T1000 (cell line): ENCODE data around the gene UPK2.
A peak's percentile ranks its signal among the peaks of the same experiment; 100 is the strongest.

Source experiments
- DNase-seq: peaks from one replicate; lab custom pipeline; 2025; ENCODE audit warnings: mixed read lengths; lab: John Stamatoyannopoulos, UW

UPK2 gene

DNA sequence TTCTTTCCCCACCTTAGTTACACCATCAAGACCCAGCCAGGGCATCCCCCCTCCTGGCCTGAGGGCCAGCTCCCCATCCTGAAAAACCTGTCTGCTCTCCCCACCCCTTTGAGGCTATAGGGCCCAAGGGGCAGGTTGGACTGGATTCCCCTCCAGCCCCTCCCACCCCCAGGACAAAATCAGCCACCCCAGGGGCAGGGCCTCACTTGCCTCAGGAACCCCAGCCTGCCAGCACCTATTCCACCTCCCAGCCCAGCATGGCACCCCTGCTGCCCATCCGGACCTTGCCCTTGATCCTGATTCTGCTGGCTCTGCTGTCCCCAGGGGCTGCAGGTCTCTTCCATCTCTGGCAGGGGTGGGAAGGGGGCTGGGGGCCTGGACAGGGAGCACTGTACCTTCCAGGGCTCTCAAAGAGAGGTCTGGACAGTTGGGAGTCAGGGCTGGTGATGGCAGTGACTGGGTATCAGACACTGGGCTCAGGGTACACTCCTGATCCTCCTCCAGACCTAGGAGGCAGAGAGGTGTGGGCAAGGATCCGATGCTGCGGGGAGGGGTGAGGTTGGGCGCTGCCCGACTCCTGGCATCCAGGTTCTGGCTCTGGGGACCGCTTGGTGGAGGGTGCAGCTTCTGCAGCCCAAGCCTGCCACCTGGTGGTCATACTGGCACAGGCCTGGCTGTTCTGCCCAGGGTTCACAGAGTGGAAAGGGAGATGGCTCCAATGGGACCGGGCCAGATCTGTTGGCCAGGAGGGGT is at the start of gene UPK2:
Gene UPK2, plus strand, starts transcription at position 205 of the 753 bp plus-strand sequence. Its CDS starts 53 bp downstream, at position 258.
- peak; percentile 69 for DNase-seq

DNA sequence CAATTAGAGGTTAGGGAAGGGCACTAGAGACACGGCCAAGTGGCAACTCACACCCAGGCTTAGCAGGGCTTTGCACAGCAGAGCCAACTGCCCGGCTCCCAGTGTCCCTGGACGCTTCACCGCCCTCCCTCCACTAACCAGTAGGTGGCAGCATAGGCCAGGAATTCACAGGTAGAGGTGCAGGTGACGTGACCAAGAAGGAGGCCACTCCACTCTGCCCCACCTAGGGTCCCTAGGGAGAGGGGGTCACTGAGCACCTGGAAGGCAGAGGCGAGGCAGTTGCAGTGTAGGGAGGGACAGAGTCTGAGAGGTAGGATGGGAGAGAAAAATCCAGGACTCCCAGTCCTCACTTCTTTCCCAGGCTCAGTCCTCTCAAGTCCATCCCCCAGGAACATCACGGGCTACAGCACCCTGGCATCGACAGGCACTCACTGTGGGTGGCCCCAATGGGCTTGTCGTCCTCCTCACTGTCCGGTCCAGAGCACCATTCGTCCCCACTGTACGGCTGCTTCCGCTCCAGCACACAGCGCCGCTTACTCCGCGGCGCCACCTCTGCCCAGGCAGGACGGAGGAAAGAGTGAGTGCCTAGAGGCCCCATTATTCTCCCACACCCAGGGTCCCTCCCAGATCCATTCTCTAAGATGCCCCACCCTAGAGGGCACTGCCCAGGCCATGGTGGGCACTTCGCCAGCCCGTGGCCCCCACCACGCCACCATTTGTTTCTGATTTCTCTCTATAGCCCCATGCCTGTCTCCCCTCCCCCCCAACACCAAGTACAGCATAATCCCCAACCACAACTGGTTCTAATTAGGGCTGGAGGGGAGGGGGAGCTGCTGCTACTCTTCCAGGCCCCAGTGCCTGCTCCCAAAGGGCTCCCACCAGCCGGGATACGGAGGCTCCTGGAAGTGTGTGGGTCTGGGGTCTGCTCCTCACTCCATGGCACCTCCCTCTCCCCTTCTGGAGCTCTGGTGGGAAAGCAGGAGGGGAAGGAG is 48.8 kb upstream of the UPK2 start:
- peak; percentile 43 for DNase-seq

DNA sequence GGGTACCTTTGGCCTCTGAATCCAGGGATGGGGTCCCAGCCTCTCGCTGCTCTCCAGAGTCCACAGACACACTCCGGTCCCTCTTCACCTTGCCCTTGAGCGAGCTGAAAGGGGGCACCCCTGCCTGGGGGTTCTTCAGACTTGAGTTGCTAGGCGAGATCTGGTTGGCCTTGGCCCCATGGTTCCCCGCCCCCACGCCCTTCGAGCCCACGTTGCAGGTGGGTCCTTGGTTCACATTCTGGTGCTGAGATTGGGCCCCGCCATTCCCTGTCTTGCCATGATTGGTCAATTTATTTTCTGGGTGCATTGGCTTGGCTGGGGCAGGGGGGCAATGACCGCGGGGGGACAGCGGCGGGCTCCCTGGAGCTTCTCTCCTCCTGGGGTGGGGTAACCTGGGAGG is 47.8 kb upstream of the UPK2 start:
- DNase-seq, result no peak

DNA sequence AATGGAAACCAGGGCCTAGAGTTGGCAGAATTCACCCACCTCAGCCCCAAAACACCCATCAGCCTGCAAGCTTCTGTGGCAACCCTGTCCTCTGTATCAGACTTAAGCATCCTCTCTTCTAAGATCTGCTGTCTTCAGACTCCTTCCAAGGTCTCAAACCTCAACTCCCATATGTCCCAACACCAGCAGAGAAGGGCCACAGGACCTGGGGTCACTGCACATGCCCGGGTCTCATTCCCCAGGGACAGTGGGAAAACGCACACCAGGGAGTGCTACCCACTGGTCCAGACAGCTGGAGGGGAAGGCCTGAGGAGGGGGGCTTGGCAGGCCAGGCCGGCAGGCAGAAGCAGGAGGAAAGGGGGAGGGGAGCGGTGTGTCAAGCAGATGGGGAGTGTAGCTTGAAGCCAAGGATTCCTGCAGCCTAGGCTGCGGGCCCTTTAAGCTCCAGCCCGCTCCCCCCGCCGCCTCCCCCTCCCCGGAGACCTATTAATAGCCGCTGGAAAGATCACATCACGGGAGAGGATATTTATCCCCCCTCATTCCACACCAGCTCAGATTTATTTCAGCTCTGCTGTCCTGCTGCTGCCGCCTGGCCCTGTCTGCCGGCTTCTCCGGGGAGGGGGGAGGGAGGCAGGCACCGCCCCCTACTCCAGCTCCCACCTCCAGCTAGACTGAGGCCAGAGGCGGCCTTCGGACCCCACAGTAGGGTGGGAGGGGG is 47.0 kb upstream of the UPK2 start:
- DNase-seq, result peak; percentile 39

DNA sequence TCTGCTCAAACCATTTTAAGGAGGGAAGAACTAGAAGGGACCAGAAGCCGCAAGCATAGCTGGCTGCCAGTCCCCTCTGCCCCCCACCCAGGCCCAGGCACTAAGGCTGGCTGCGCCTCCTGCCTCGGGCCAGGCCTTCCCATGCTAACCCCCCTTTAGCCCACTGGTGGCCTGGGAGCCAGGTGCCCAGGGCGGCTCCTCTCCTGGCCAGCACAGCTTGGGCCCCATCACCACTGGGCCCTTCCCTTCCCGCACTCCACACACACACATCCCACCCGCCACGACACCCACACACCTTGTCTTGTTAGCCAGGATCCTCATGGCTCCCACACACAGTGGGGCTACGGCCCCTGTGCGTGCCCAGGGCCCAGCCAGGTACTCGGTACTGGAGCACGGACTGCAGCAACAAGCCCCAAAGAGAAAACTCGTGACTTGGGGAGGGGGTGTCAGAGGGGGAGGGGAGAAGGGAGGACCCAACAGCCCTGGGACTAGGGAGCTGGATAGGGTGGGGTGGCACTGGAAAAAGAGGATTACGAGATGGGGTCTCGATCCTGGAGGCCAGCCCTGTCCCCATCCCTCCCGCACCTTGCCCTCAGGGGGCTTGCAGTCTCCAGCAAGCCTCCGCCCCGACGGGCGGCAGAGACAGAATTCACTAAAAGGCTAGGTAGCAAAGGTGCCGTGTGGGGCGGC is 46.3 kb upstream of the UPK2 start:
- DNase-seq, result no peak

DNA sequence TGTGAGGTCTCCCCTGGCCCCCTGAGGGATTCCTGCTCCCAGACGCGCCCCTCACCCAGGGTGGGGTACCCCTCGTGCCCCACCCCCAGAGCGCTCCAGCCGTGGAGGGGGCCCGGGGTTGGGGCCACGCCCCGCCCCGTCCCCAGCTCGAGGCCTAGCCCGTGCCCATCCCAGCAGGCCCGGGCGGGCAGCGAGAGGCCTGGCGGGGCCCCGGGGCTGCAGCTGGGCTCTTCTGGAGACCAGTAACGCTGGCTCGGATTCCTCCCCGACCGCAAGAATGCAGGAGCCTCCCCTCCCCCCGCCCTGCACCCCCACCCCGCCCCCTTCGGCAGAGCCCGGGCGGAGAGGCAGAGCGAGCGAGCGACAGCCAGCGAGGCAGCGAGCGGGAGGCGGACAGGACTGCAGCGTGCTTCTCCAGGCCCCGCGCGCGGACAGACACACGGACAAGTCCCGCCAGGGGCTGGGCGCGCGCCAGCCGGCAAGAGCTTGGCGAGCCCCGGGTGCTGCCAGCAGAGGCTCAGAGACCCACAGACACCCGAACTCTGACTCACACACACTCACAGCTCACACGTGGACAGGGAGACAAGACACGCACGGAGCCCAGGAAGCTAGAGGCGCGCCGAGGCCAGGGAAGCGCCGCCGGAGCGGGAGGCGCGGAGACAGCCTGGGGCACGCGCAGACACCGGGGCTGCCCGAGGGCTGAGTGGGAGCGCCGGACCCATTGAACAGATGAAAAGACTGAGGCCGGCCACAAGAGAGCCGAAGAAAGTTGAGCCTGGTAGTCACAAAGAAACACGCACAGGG is 45.6 kb upstream of the UPK2 start:
- DNase-seq, result peak; percentile 76

DNA sequence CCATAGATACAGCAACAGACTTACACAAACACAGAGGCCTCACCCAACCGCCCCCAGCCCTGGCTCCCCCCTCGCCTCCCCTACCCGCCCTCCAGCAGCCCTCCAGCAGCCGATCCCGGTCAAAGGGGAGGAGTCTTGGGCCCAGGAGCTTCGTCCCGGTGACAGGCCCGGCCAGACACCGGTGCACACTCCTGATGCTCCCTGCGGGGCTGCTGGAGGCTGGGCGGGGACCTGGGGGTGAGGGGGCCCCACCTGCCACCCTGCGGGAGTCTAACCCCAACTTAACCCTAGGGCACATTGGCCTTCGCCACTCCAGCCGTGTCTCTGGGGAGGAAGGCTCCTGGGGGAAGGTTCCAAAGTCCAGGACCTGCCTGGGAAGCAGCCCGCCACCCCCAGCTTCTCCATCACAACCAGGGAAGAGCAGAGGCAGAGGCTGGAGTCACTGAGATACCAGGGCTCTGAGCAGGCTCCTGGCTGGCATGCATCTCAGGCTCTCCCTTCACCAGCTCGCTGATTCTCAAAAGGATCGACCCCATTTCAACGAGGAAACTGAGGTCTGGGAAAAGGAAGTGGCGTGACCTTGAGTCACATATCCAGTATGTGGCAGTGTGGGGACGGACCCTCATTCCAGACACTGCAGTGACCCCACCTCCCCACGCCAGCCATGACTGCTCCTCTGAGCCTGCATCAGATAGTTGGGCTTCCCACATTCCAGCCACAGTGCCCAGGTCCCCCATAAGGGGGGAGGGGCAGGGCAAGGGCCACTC is 44.8 kb upstream of the UPK2 start:
- no peak for DNase-seq

DNA sequence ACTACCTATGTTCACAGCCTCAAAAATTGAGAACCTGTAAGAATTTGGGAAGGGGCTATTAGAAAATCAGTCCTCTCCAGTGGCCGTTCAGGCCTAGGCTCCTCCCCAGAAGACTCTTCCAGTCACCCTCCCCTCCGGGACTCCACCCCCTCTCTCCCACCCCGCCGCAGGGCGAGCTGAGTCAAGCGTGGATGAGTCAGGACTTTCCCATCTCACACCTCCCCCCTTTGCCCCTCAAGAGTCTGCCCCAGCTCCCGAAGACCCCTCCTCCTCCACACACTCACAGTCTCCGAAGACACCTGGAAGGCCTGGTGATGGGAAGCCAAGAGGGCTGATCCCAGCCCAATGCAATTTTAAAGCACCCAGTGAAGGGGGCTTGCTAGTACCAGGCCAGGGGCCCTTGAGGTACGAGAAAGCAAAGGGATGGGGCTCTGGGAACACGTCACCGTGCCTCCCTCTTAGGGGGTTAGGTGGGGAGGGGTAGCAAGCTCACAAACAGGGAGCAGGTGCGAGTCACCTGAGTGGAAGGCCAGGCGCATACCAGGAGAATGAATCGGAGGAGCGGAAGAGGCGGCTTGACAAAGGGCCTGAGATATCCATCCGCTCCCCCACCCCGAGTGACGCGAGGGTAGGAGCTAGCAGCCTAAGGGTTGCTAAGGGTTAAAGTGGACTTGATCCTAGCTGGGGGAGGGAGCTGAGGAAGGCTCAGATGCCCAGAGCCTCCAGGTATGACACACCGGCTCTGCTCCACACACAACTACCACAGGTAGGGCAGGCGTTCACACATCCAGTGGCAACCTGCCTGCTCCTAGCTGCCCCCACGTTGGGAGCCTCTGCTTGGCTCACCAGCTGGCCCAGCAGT is 44.0 kb upstream of the UPK2 start:
- DNase-seq, result peak; percentile 68

DNA sequence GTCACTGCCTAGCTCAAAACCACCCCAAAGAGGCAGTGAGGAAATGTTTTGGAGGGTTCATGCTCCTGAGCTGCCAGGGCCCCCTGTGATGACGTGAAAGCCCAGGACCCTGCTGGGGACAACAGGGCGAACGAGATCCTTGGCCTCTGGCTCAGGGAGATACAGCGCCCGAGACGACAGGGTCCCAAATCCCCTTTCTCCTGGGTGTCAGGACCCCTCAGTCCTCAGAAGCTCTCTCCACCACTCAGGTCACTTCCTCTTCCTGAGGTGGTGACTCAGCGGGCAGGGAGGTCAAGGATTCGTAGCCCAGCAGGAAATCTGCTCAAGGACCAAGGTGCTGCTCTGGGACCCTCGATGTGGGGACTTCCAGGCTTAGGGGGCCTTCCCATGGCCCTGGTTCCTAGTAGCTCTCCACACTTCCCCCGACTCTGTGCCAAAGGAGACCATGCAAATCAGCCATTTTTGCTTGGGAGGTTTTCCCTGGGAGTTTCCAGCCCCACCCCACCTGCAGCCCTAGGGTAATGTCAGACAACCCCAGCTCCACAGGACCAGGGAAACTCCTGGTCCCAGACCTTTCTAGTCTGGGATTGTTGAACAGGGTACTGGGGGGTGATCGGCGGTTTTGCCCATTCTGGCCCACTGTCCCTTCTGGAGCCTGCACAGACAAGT is 43.2 kb upstream of the UPK2 start:
- no peak for DNase-seq

DNA sequence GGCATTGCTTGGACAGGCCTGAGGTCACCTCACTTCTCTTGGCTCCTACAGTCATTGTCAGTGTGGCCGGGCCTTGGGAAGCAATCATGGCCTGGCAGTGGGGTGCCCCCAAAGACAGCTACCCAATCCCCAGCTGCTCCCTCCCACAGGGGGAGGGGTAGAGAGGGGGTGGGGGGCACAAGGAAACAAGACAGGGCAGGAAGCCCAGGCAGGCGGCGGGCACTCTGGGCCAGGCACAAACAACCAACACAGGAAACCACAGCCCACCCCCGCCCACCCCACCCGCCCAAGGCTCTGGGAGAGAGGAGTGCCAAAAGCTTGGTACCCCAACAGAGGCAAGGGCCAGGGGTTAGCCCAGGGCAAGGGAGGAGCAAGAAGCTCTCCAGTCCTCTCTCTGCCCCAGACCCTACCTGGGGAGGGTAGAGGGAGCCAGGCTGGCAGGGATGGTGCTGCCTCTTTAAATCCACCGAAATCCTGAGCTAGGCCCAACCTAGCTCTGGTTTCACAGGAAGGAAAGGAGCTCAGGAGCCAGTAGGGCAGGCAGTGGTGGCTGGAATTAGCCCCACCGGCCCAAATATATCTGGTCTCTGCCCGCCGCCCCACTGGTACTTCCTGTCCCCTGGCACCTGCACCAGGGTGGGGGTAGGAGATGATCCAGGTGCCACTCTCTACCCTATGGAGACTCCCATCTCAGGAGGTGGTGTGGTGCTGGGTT is 42.5 kb upstream of the UPK2 start:
- DNase-seq, result no peak

DNA sequence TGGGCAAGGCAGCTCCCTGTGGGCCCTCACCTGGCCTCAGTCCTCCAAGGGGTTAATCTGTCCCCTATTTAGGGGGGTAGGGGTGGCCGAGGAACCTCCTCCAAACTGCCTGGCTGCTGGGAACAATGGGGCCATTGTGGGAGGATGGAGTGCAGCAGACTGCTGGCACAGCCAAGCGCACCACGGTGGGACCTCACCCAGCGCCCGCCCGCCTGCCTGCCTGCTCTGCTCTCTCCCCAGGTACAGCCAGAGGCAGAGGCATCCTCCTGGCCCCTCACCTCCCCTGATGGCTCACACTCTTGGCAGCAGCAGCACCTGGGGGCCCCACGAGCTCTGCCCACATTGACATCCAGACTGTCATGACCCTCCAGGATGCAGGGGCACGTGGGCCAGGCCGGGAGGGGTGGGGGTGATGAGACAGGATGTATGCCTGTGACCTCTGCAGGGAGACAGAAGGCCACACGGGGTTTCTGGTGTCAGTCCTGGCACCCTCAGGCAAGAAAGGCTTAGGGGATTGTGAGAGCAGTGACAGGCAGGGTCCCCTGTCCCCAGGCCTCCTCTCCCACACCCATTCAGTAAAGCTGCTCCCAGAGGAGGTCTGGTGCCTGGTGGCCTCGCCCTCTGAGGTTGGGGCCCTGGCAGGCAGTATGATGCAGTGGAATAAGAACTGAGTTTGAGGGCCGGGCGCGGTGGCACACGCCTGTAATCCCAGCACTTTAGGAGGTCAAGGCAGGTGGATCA is 41.8 kb upstream of the UPK2 start:
- DNase-seq, result no peak

DNA sequence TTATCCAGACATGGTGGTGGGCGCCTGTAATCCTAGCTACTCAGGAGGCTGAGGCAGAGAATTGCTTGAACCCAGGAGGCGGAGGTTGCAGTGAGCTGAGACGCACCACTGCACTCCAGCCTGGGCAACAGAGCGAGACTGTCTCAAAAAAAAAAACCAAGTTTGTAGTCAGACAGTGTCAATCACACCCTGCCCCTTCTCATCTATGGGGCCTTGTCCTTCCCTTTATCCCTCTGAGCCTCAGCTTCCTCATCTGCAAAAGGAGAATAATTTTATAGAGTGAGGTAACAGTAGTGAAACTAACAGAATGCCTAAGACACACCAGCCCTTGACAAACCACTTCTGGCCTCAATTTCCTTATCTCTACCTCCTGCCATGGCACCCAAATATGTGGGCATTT is 41.1 kb upstream of the UPK2 start:
- DNase-seq, result no peak

DNA sequence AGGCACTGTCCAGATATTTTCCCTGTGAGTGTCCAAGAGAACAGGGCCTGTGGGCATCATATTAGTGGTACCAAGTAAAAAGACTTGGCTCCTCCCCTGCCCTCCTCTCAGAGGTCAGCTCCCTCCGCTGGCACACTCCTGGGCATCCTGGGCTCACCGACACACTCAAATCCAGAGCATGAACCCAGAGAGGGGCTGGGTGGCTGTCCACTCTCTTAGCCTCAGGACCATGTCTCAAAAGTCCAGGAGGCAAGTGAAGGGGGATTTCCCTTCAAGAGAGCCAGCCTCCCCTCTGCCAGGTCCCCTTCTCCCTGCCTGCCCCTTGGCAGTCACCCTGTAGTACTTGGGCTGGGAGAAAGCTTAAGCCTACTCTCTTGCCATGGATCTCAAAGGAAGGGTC is 40.7 kb upstream of the UPK2 start:
- no peak for DNase-seq

DNA sequence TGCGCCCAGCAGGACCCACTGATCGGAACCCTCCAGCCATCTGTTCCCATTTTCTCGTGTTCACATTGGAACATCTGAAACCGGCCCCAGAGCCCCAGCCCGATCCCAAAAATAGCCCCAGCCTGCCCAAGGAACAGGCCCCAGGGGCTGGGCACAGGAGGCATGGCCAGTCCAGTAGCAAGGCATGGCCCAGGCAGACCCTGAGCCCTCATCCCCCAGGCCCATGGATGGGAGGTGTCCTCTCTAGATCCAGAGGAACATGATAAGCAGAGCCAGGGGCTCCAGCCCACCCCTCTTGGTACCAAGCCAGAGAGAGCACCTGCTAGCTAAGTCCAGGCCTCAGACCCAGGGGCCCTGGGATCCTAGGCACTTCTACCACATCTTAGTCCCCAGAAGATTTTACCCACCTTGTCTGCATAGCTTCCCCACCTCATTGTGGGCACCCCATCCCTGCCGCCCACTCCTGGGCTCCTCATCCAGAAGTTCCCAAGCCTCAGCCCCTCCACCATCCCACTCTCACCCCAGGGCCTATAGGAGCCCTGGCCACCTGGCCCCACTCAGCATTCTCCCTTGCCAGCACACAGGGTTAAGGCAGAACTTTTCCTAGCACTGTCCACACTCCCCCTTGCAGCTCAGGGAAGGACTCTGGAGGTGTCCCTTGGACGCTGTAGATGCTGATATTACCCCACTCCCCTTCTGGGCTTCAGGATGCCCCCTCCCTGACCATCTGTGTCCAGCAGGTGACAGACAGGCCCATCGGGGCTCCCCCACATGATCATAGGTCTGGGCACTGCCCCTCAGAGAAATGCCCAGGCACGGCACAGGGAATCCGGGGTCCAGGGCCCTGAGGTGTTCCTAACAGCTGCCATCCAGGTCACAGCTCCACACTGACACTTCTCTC is 39.9 kb upstream of the UPK2 start:
- DNase-seq, result no peak

DNA sequence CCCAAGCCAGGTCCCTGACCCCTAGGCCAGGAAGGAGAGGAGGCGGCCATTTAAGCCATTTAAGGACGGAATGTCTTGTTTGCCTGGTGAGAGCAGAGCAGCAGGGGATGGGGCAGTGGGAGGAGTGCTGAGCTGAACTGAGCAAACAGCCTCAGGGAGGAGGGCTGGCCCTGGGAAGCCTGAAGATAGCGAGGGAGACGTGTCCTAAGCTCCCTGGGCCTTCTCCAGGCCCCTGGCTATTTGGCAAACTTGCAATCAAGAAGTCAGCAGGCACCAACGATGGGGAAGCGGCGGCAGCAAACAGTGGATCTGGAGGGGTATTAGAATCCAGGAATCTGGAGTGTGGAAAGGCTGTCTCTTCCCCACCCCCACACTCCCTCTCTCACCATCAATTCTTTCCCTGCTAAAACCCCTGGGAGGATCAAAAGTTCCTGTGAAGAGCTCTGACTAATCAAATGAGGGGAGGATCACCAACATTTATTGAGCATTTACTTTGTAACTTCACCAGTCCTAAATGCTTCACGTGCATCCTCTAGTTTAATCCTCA is 39.2 kb upstream of the UPK2 start:
- peak; percentile 50 for DNase-seq
